ENCODE data around the gene RPS14.
A peak's percentile ranks its signal among the peaks of the same experiment; 100 is the strongest.

RPS14 gene

DNA sequence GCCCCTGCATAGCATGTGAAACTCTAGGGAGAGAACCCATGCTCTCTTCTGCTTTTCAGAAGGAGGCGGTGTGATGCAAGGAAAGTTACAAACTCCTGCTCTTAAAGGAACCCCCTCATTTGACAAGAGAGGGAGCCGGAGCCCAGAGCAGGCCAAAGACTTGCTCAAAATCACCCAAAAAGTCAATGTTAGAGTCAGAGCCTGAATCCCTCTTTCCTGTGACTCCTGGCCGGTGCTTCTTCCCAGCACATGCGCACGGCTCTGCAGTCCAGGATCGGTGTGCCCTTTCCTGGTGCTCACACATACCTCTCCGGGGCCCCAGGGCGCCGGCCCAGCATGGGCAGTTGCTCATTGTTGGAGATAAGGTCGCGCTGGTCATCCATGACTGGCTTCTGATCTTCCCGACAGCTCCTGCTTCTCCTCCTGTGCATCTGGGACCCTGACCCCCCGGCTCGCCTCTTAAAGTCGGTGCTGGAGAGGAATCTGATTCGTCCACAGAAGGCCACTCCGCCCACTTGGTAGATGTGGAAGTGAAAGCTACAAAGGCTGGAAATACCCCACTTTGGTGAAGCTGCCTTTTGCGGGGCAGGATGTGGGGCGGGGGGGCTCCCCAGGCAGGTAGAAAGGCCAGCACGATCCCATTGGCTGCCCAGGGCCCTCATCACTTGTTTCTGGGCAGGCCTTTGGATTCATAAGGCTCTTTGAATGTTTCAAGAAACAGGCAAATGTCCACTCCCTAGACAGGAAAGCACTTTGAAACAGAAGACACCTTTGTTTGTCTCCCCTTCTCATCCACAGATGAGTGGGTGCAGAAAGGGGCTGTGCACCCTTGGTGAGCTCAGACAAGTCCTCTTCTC, 37.0 kb downstream of the RPS14 start, which contains the start of gene CD74:
Gene CD74, minus strand, starts transcription at position 592 of the 857 bp plus-strand sequence. Its CDS starts 161 bp downstream, at position 431.
- no peak for DNase-seq

DNA sequence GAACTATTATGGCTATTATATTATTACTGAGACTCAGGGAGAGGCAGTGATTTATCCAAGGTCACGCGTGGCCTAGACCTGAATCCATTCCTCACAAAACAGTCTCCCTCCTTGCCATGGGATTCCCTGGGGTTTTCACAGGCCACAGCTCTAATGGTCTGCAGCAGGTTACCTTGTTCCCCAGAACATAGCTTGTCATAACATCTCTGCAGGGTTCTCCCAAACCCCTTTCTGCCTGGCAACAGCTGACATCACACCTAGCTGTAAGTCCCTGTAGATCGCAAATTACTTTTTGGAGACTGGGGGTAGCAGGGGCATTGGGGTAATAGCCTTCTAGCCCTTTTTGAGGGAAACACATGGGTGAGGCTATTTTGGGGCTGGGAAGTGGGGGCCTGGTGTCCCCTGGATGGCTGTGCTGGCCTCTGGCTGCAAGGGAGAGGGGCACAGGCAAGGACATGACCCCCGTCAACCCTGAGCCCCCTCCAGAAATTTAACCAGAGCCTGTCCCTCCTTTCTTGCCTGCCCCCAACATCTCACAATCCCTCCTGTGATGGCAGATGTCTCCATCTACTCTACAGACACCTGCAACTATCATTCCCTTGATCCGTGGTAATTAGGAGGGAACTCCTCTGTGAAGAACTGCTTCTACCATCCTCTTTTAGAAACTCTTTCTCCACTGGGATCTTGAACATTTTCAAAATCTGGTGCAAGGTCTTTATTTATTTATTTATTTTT, 38.1 kb downstream of the RPS14 start:
- no peak for DNase-seq

DNA sequence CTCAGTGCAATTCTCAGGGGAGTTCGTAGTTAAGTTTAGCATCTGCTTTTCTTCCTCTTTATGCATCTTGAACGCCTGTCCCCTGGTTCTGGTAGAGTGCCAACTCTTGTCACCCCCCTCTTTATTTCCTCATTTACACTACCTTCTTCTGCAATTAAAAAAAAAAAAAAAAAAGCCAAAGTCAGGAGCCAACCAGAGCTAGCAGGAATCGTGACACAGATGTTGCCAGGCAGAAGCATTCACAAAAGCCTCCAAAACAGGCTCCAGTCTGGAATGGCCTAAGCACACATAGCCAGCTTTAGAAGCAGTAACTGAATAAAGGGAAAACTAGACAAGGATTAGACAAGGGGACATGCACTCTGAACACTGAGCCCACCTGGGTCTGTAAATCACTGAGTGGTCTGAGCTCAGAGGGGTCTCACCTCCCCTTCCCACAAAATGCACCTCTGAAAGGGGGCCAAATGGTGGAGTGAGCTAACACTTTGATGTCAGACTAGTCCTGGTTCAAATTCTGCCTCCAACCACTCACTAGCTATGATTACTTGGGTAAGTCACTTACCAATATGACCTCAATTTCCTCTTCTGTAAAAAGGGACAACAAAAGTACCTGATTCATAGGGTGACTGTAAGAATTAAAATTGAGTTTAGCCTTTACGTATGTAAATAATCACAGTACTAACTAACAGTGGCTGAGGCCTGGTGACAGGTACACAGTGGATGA, 38.9 kb downstream of the RPS14 start:
- peak; percentile 77 for DNase-seq

DNA sequence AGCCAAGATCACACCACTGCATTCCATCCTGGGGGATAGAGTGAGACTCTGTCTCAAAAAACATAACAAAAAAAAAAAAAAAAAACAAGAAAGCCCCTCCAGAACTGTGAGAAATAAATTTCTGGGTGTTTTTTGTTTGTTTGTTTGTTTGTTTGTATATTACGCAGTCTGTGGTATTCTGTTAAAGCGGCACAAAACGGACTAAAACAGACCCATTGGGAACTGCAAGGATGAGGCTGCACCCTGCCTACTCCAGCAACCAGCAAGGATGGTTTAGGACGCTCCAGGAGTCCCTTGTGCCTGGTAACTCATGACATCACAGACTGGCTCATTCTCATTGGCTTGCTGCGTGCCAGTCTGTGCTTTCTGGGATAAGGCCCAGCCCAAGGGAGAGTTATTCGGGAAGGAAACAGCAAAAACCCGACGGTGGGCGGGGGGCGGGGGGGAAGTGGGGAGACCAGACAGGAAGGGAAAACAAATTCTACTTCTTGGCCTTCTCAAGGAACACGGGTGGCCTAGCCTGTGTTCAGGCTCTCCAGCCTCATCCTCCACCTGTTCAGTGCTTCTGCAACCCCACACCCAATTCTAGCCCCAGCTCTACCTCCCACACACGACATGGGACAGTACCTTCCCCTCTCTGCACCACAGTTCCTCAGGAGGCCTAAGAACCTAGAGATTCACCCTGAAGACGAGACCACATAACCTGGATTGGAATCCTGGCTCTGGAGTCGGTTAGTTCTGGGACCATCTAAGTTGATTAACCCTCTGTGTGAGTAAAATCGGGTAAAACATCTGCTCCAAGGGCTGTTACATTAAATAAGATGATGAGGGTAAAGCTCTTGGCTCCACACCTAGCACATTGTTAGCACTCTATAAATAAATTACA, 39.7 kb downstream of the RPS14 start:
- DNase-seq: peak; percentile 79

DNA sequence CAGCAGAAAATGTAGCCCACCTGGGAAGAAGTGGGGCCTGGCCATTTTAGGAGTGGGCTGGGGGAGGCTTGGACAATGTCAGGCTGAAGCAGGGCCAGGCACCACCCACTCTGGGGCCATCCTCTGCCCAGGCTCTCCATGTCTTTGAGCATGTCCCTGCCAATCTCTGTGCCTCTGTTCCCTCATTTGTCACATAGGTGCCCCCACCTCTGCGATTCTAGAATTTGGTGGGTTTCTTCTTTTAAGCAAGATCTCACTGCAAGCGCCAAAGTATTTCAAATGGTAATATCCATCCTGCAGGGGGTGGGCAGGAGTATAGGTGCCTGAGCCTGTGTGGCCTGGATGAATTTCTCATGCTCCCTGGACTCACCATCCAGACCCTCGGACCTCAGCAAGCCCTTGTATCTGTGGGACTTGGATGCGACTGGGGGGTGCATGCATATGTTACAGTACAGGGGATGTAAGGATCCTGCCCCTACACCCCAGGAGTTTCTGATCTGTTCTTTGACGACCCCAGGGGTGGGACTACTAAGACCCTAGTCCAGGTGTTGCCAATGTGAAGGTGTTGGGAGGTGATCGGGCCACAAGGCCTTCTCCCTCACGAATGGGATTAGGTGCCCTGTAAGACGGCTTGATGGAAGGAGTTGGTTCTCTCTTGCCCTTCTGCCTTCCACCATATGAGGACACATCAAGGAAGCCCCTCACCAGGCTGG, 41.2 kb downstream of the RPS14 start:
- DNase-seq: no peak

DNA sequence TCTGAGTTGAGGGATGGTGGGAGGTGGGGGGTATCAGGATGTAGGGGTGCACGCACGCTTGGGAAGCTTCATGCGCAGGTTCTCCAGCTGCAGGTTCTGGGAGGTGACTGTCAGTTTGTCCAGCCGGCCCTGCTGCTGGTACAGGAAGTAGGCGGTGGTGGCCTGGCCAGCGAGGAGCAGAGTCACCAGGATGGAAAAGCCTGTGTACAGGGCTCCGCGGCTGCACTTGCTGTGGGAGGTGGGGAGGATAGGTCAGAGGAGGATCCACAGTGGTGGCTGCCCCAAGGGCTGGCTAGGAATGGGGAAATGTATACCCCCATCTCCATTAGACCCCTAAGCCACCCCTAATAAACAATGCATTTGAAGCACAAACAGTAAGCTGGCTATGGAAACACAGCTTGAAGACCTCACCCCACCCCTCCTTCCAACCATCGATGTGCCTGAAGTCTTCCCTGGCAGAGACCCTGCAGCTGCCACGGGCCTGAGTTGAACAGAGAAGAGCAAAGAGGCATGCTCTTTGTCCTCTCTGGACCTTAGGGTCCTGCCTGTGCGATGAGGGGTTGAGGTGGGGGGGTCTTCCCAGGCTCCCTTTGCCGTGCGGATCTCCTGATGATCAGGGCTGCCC, 42.3 kb downstream of the RPS14 start:
- no peak for DNase-seq

DNA sequence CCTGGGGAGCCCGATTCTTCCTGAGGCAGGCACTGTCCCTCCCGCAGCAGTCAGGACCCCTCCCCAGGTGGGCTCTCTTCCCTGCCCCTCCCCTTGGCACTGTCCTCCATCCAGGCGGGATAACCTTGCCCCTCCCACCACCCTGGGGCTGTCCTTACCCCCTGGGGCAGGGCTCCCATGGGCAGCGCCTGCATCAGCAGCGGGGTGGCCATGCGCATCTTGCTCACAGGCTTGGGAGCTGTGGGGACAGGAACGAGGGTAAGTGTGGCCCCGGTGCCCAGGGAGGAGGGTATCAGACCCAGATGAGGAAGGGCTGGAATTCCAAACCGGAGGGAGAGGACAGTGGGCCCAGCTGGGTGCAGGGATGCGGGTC, 42.8 kb downstream of the RPS14 start:
- no peak for DNase-seq

DNA sequence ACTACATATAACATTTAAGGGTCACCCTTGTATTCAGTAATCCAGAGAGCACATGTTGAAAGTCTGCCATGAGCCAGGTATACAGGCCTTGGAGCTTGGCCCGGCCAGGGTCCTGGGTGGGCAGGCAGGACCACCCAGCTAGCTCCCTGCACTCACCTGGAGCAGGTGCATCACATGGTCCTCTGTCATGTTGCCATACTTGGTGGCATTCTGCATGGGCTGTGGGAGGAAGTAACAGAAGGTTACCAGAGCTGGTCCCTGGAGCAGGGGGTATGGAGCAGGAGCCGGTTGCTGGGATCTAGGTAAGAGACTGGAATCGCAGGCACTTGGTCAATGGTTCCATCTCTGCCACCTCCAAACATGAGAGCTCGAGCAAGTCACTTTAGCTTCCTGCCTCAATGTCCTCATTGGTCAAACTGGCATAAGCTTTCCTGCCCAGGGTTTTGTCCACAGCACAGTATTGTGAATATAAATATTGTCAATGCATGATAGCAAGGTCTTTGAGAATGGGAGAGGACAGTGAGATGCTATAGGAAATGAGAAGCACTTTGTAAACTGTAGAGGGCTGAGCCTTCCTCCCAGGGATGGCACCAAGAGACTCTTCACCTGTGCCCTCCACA, 43.3 kb downstream of the RPS14 start:
- DNase-seq: no peak

DNA sequence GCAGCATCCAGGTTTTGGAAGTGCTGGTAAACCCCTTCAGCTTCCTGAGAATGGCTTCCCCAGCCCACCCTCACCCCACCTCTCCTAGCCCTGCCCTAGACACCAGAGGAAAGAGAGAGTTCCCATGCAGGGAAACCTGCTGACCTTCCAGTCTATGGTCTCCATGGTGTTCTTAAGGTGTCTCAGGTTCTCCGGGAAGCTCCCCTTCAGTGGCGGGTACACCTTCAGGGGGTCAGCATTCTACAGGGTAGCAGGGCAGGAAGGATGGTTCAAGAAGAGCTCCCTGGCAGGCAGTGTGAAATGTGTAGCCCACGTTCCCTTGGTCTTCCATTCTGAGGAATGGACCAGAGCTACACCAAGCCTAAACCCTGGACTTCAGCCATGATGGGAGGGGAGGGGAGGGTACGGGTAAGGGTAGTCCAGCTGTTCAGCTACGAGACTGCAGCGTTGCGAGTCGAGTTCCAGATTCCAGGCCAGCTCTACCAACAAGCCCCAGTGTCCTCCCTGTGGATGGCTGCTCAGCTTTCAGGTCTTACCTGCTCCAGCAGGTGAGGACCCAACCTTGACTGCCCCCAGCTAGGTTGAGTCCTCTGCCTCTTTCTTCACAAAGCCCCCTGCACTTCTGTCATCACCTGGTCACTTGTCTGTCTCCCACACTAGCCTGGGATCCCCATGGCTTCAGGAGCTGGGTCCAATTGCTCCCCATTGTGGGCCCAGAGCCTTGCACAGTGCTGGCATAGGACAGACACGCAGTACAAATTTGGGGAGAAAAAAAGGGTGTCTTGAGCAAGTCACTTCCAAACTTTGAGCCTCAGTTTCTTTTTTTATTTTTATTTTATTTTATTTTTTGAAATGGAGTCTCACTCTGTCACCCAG, 44.4 kb downstream of the RPS14 start:
- no peak for DNase-seq

DNA sequence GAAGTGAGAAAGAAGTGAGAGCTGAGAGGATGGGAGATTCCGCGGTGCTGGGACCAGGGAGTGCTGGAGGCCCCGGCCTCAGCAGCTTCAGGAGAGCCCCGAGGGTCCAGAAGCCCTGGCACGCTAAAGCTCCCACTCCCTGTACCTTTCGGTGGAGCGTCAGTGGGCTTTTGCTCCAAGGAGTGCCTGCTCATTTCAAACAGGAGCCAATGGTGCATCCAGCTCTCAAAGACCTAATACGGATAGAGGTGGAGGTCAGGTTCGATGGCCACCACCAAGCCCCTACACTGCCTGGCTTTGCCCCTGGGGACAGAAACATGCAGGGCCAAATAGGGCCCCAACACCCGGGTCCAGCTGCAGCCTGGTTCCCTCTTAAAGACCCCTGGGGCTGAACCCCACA, 45.0 kb downstream of the RPS14 start:
- no peak for DNase-seq

DNA sequence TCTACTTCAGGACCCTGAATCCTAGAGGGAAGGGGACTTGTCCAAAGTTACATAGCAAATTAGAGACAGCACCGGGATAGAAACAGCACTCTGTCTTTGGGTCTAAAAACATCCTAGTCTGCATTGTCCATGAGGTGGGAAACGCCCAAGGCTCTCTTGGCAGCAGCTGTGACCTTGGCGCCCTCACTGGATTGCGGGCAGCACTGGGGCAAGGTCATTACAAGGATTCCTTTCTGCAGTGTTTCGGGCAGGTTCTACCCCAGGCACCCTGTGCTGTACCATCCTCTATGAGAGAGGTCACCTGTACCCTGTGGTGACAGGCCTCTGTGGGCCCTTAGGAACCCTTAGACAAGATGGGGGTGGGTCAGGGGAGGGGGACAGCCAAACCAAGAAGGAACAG, 45.4 kb downstream of the RPS14 start:
- no peak for DNase-seq

DNA sequence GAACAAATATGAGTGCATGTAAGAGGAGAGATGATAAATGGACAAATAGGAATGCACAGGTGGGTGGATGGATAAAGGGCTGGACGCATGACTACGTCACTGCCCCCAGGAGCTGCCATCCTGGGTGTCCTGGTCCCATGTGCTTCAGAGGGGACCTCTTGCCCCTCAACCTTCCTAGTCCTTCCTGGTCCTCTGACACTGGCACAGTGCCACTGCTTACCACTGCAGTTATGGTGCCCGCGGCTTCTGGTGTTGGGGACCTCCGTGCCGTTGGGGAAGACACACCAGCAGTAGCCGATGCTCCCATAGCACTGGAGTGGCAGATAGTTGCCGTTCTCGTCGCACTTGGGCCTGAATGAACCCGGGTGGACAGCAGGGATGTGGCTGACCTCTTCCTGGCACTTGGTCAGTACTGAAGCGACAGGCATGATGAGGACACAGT, 46.6 kb downstream of the RPS14 start:
- no peak for DNase-seq

DNA sequence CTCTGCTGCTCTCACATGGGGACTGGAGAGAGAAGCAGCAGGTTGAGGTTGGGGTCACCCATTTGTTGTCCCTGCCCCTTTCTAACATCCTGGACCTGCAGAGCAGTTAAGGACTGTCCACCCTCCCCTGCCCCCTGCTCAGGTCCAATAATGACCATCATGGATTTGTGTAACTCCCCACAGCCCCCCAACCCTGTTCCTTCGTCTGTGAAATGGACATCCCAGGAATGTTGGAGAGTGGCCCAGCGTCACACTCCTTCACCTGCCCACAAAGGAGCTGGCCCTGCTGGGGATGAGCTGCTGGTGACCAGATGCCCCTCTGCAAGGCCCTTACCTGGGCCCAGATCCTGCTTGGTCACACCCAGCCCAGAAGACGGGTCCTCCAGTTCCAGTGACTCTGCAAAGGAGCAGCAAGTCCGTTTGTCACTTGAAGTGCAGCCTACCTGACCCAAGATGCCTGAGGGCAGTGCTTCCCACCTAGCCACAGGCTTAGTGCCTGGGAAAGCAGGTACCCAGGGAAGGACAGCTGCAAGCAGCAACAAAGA, 47.2 kb downstream of the RPS14 start:
- no peak for DNase-seq

DNA sequence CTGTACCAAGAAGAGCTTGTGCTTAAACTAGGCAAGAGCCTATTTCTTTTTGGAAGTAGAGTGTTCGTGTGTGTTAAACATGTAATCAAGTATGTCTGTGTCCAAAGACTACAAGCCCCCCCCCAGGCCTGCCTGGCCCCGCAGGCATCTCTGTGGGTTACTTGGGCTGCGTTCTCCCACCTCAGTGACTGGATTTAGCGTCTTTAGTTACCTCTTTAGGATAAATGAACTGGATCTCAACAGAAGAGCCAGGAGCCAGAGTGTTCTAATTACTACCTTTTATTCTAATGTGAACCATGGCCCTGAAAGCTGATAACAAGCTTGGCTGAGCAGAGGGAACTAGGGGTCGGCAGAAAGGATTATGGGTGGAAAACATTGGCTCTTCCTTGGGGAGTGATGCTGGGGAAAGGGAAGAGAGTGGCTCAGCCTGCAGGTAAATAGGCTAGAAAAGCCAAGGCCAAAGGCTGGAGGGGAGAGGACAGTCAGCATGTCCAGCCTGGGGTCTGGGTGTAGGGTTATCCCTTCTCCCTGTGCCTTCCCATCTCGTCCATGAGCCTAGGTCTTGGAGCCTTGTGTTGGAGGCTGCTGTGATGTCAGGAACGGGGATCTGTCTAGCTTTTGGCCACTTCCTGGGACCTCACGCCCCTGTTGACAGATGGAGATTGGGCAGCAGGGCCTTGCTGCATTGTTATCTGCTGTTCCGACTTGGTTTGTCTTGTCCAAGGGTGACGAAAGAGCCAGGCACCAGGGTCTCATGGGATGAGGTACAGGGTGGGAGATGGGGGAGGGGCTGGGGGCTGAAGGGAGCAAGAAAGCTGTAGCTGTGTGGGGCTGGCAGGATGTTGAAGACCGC, 47.9 kb downstream of the RPS14 start:
- no peak for DNase-seq

DNA sequence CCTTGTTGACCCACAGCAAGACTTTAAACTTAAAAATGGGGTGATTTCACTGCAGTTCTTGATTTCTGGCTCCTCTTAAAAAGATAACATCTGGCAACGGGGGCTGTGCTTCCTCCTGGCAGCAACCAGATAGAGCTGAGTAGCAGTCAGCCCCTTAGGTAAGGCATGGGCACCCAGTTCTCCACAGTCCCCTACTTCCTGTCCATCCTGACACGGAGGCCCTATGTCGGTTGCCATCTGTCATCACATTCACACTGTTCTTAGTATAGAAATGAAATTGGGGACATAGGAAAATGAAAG, 48.5 kb downstream of the RPS14 start:
- DNase-seq: no peak

DNA sequence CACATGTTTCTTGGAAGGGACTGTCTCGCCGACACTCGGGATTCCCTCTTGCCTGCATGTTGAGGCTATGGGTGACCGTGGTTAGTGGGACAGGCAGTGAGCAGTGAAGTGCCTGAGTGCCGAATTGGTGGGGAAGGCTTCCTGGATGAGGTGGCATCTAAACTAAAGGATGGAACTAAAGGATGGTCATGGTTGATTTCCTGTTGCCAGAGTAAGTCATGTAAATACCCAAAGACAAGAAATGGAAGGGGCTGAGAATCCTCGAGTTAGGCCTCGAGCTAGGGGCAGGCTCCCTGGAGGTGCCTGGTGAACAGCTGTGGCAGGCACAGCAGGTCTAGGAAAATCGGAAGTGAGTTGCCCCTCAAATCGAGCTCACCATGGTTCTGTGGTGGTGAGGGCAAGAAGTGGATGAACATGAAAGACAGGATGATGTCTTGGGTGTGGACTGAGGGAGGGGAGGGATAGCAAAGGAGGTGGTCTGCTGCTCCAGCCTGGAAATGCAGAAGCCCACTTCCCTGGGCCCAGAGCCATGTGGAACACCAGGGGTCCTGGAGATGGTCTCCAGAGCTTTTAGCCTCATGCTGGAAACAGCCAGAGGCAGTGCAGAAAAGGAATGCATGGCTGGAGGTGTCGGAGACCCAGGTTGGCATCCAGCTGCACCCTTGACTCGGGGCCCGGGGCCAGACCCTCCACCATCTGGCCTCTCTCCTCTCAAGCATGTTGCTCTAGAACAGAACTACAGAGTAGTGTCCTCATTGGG, 49.0 kb downstream of the RPS14 start:
- DNase-seq: no peak

DNA sequence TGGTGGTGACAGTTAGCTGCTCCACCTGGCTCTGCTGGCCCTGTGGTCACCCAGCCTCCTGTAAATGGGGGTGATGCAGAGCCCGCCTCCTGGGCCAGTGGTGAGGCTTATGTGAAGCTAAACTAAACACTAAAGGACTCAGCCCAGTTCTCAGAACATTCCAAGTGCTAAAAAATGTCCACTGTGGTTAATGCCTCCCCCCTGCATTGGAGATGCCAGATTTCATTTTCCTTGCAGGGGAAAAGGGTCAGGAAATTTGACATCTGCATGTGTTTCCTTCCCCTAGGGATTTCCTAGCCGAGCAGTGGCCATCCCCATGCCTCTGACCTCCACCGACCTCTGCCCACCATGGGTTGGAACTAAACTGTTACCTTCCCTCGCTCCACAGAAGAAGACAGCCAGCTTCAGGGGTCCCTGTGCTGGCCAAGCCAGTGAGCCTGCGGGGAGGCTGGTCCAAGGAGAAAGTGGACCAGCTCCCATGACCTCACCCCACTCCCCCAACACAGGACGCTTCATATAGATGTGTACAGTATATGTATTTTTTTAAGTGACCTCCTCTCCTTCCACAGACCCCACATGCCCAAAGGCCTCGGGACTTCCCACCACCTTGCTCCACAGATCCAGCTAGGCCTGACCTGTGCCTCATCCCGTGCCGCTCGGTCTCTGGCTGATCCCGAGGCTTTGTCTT, 49.9 kb downstream of the RPS14 start:
- DNase-seq: no peak

All from NCI-H1436 (cell line).